Measurements from ENCODE around the gene C13orf42.

GRCh38 chr13:51112771-51113170, 1.7 kb upstream of the C13orf42 start:
- TF ChIP-seq, protein P1, sequence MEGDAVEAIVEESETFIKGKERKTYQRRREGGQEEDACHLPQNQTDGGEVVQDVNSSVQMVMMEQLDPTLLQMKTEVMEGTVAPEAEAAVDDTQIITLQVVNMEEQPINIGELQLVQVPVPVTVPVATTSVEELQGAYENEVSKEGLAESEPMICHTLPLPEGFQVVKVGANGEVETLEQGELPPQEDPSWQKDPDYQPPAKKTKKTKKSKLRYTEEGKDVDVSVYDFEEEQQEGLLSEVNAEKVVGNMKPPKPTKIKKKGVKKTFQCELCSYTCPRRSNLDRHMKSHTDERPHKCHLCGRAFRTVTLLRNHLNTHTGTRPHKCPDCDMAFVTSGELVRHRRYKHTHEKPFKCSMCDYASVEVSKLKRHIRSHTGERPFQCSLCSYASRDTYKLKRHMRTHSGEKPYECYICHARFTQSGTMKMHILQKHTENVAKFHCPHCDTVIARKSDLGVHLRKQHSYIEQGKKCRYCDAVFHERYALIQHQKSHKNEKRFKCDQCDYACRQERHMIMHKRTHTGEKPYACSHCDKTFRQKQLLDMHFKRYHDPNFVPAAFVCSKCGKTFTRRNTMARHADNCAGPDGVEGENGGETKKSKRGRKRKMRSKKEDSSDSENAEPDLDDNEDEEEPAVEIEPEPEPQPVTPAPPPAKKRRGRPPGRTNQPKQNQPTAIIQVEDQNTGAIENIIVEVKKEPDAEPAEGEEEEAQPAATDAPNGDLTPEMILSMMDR (IDR thresholded peaks at IDR 0.05), result no peak
- no peak for TF ChIP-seq POLR2AphosphoS5 (IDR thresholded peaks at IDR 0.05)
- no peak for TF ChIP-seq POLR2A (IDR thresholded peaks at IDR 0.05)
